Activated T-helper 1 cell treated with anti-CD3 and anti-CD28 coated beads, Interleukin-12 subunit alpha, Interleukin-12 subunit beta, Interleukin-2, Interleukin-4 antibody, amounts not matched to agents 30 ng/mL and 10 ng/mL and 1 ng/mL, durations not matched to agents 14 hours and 24 hours and 36 hours (primary cell): ENCODE measurements around the gene PVR. TPM values are rescaled to one million over a fixed set of nuclear protein-coding genes. Genes with fewer than 3 reads are reported as not detected.
A peak's percentile ranks its signal among the peaks of the same experiment; 100 is the strongest.

Experiments used
- DNase-seq: peaks from one replicate; pipeline ENCODE4 v3.0.0; 2021; ENCODE audit warnings: low spot score
- H3K27ac Mint-ChIP-seq: one replicate; pipeline ENCODE4 v1.8.0; 2021; ENCODE audit warnings: mild to moderate bottlenecking, mixed read lengths
- H3K27me3 Mint-ChIP-seq: one replicate; pipeline ENCODE4 v1.8.0; 2022; ENCODE audit warnings: mild to moderate bottlenecking, moderate library complexity, mixed read lengths; ENCODE audit not compliant: insufficient read depth
- H3K36me3 Mint-ChIP-seq: one replicate; pipeline ENCODE4 v1.8.0; 2021; ENCODE audit warnings: low read depth, mixed read lengths
- H3K4me1 Mint-ChIP-seq: one replicate; pipeline ENCODE4 v1.8.0; 2021; ENCODE audit warnings: low read depth, mixed read lengths
- H3K4me3 Mint-ChIP-seq: one replicate; pipeline ENCODE4 v1.8.0; 2021; ENCODE audit warnings: mild to moderate bottlenecking, moderate library complexity, mixed read lengths
- H3K9me3 Mint-ChIP-seq: one replicate; pipeline ENCODE4 v1.8.0; 2021; ENCODE audit warnings: mixed read lengths
- intact Hi-C: fragments of 100-400 bp; cut with micrococcal nuclease; formaldehyde crosslinking; loops from one replicate; pipeline ENCODE4 v1.15.1; 2024
- total RNA-seq: library from RNA; stranded (reverse); gene quantifications from 2 replicates; pipeline ENCODE4 v1.2.3, GENCODE V29; 2022

The PVR gene
- total RNA-seq, 1 donor from 2014 or later, result 20.6 TPM

GRCh38 chr19:44689290-44690130 is 45.8 kb downstream of the PVR start:
- peaks cover 2% of the 10 kb centered on the region for H3K36me3 Mint-ChIP-seq
- H3K4me1 Mint-ChIP-seq, result peaks cover 58% of the 10 kb centered on the region
- H3K27ac Mint-ChIP-seq, result peak overlapping the region; percentile 6
- no peaks in the 10 kb centered on the region for H3K9me3 Mint-ChIP-seq
- intact Hi-C loops, result loop anchor here (1.0 kb wide), 3 partner anchors 35 to 262 kb away; no protein-coding TSS in a partner anchor
- no peak overlapping the region for H3K4me3 Mint-ChIP-seq
- H3K27me3 Mint-ChIP-seq, result peaks cover 10% of the 10 kb centered on the region
- peak; percentile 65 for DNase-seq

GRCh38 chr19:44690131-44690440 is 46.4 kb downstream of the PVR start:
- peaks cover 57% of the 10 kb centered on the region for H3K4me1 Mint-ChIP-seq
- no peak overlapping the region for H3K4me3 Mint-ChIP-seq
- intact Hi-C loops, result no loop called here
- H3K36me3 Mint-ChIP-seq, result peaks cover 2% of the 10 kb centered on the region
- no peaks in the 10 kb centered on the region for H3K9me3 Mint-ChIP-seq
- H3K27ac Mint-ChIP-seq, result peak overlapping the region; percentile 29
- DNase-seq, result no peak
- H3K27me3 Mint-ChIP-seq, result peaks cover 10% of the 10 kb centered on the region

GRCh38 chr19:44692379-44692721 is 48.6 kb downstream of the PVR start:
- DNase-seq, result no peak
- peak overlapping the region; percentile 72 for H3K4me3 Mint-ChIP-seq
- H3K36me3 Mint-ChIP-seq, result peaks cover 4% of the 10 kb centered on the region
- intact Hi-C loops, result loop anchor here (1.0 kb wide), 6 partner anchors 38 to 198 kb away; partner anchors contain the start of gene NECTIN2
- peaks cover 48% of the 10 kb centered on the region for H3K4me1 Mint-ChIP-seq
- H3K9me3 Mint-ChIP-seq, result no peaks in the 10 kb centered on the region
- peak overlapping the region; percentile 89 for H3K27ac Mint-ChIP-seq
- peaks cover 11% of the 10 kb centered on the region for H3K27me3 Mint-ChIP-seq

GRCh38 chr19:44694184-44694579 is 50.5 kb downstream of the PVR start:
- Mint-ChIP-seq H3K27me3 (peaks cover 12% of the 10 kb centered on the region), H3K27ac (peak overlapping the region; percentile 35), H3K4me3 (peak overlapping the region; percentile 55), H3K4me1 (peaks cover 46% of the 10 kb centered on the region), H3K9me3 (no peaks in the 10 kb centered on the region), H3K36me3 (peaks cover 4% of the 10 kb centered on the region)
- intact Hi-C loops, result no loop called here
- no peak for DNase-seq

- peaks cover 29% of the 10 kb centered on the region for H3K4me1 Mint-ChIP-seq
- H3K27ac Mint-ChIP-seq, result no peak overlapping the region
- peaks cover 10% of the 10 kb centered on the region for H3K27me3 Mint-ChIP-seq
- intact Hi-C loops, result no loop called here
- H3K36me3 Mint-ChIP-seq, result peaks cover 4% of the 10 kb centered on the region
- no peak overlapping the region for H3K4me3 Mint-ChIP-seq
- DNase-seq, result no peak
- H3K9me3 Mint-ChIP-seq, result no peaks in the 10 kb centered on the region
Measured at GRCh38 chr19:44696939-44697669, 53.4 kb downstream of the PVR start.

GRCh38 chr19:44697670-44698034 is 53.9 kb downstream of the PVR start:
- no peak overlapping the region for H3K27ac Mint-ChIP-seq
- intact Hi-C loops, result no loop called here
- H3K36me3 Mint-ChIP-seq, result peaks cover 4% of the 10 kb centered on the region
- H3K27me3 Mint-ChIP-seq, result peaks cover 10% of the 10 kb centered on the region
- no peak for DNase-seq
- H3K4me3 Mint-ChIP-seq, result no peak overlapping the region
- H3K9me3 Mint-ChIP-seq, result no peaks in the 10 kb centered on the region
- H3K4me1 Mint-ChIP-seq, result peaks cover 23% of the 10 kb centered on the region

GRCh38 chr19:44698492-44699201 is 54.9 kb downstream of the PVR start, which contains the start of gene CEACAM16:
Gene CEACAM16 (plus strand): TSS chr19:44699151. CDS start chr19:44701457, 2,306 bp downstream.
- Mint-ChIP-seq H3K27ac (no peak within 1 kb of the TSS), H3K36me3 (peaks cover 4% of the 10 kb centered on the region), H3K4me1 (peaks cover 19% of the 10 kb centered on the region), H3K9me3 (no peaks in the 10 kb centered on the region), H3K4me3 (no peak within 1 kb of the TSS), H3K27me3 (peaks cover 10% of the 10 kb centered on the region)
- intact Hi-C loops, result no loop called here
- DNase-seq, result no peak

- Mint-ChIP-seq H3K36me3 (peaks cover 3% of the 10 kb centered on the region), H3K27me3 (peaks cover 10% of the 10 kb centered on the region), H3K4me1 (peaks cover 9% of the 10 kb centered on the region), H3K27ac (no peak overlapping the region), H3K4me3 (no peak overlapping the region), H3K9me3 (no peaks in the 10 kb centered on the region)
- no peak for DNase-seq
- intact Hi-C loops, result no loop called here
Measured at GRCh38 chr19:44700547-44700946, 56.8 kb downstream of the PVR start.

- peaks cover 3% of the 10 kb centered on the region for H3K36me3 Mint-ChIP-seq
- peaks cover 9% of the 10 kb centered on the region for H3K4me1 Mint-ChIP-seq
- DNase-seq, result no peak
- no peak overlapping the region for H3K27ac Mint-ChIP-seq
- no peaks in the 10 kb centered on the region for H3K9me3 Mint-ChIP-seq
- H3K4me3 Mint-ChIP-seq, result no peak overlapping the region
- intact Hi-C loops, result no loop called here
- H3K27me3 Mint-ChIP-seq, result peaks cover 8% of the 10 kb centered on the region
Measured at GRCh38 chr19:44701228-44701627, 57.5 kb downstream of the PVR start.

GRCh38 chr19:44702551-44703176 is 59.0 kb downstream of the PVR start:
- Mint-ChIP-seq H3K36me3 (no peaks in the 10 kb centered on the region), H3K27ac (no peak overlapping the region), H3K9me3 (no peaks in the 10 kb centered on the region), H3K27me3 (peaks cover 6% of the 10 kb centered on the region), H3K4me3 (no peak overlapping the region), H3K4me1 (no peaks in the 10 kb centered on the region)
- intact Hi-C loops, result no loop called here
- no peak for DNase-seq

GRCh38 chr19:44703336-44704078 is 59.8 kb downstream of the PVR start:
- Mint-ChIP-seq H3K36me3 (no peaks in the 10 kb centered on the region), H3K4me1 (no peaks in the 10 kb centered on the region), H3K27ac (no peak overlapping the region), H3K4me3 (no peak overlapping the region), H3K9me3 (no peaks in the 10 kb centered on the region), H3K27me3 (peaks cover 4% of the 10 kb centered on the region)
- intact Hi-C loops, result no loop called here
- DNase-seq, result no peak

GRCh38 chr19:44704982-44705381 is 61.3 kb downstream of the PVR start:
- intact Hi-C loops, result no loop called here
- H3K36me3 Mint-ChIP-seq, result no peaks in the 10 kb centered on the region
- no peaks in the 10 kb centered on the region for H3K4me1 Mint-ChIP-seq
- H3K9me3 Mint-ChIP-seq, result no peaks in the 10 kb centered on the region
- H3K27me3 Mint-ChIP-seq, result peaks cover 3% of the 10 kb centered on the region
- H3K4me3 Mint-ChIP-seq, result no peak overlapping the region
- H3K27ac Mint-ChIP-seq, result no peak overlapping the region
- no peak for DNase-seq
